ENCODE data around the gene DUSP2. TPM values are rescaled to one million over a fixed set of nuclear protein-coding genes. Genes with fewer than 3 reads are reported as not detected.

Gene DUSP2
- total and polyA plus RNA-seq, 9 of the 15 experiments (the other 6 are each of a cell fraction or from before 2014, with no cell fraction given): 0.04 to 0.18 TPM; not detected in 7

GRCh38 chr2:96107708-96108065, 37.6 kb downstream of the DUSP2 start:
- FAIRE-seq: no peak
- no peak for DNase-seq (ENCODE audit: extremely low read depth in 1 of 4, low spot score in 3 of 4)
- TF ChIP-seq FOXP1 (CRISPR knock-in tag; IDR thresholded peaks at IDR 0.05) (no peak), BDP1 (IDR thresholded peaks at IDR 0.05; ENCODE audit: insufficient read depth, insufficient read length) (no peak), CHD1 (IDR thresholded peaks at IDR 0.05; ENCODE audit: low read length) (no peak), TFE3 (CRISPR knock-in tag; IDR thresholded peaks at IDR 0.05) (no peak), TEAD1 (CRISPR knock-in tag; IDR thresholded peaks at IDR 0.05) (no peak), KLF1 (tag; IDR thresholded peaks at IDR 0.05) (no peak), ZNF561 (CRISPR knock-in tag; conservative IDR thresholded peaks at IDR 0.05) (no peak), PCBP1 (IDR thresholded peaks at IDR 0.05; ENCODE audit: low read depth, low read length, poor library complexity, severe bottlenecking) (no peak), MTA3 (IDR thresholded peaks at IDR 0.05; ENCODE audit: borderline replicate concordance) (no peak), HNRNPL (IDR thresholded peaks at IDR 0.05; ENCODE audit: low read depth, low read length) (no peak), HMGXB4 (CRISPR knock-in tag; IDR thresholded peaks at IDR 0.05) (no peak), ARID1B (IDR thresholded peaks at IDR 0.05) (no peak), ZBED1 (IDR thresholded peaks at IDR 0.05) (no peak), RB1 (IDR thresholded peaks at IDR 0.05; ENCODE audit: low read depth) (no peak), DMBX1 (CRISPR knock-in tag; IDR thresholded peaks at IDR 0.05; ENCODE audit: borderline replicate concordance) (no peak), ZNF263 (CRISPR knock-in tag; IDR thresholded peaks at IDR 0.05; ENCODE audit: borderline replicate concordance) (no peak), POU5F1 (IDR thresholded peaks at IDR 0.05; ENCODE audit: borderline replicate concordance, low read depth, low read length, partially characterized antibody) (no peak)

More at GRCh38 chr2:96107708-96108065, 37.6 kb downstream of the DUSP2 start:
- Histone ChIP-seq H3K4me3 (no peak overlapping the region), H3K79me2 (ENCODE audit: control insufficient read depth, insufficient read depth, low read length) (no peaks in the 10 kb centered on the region), H3K4me2 (ENCODE audit: insufficient read depth, low read length) (no peak overlapping the region), H3K4me1 (replicated peaks in 1 of 2; ENCODE audit: control insufficient read depth in 2 of 2, insufficient read depth in 2 of 2, low read length in 2 of 2) (peaks cover 0 to 7% of the 10 kb centered on the region in 2 experiments; a peak in 2 of 5 replicates), H3K36me3 (ENCODE audit: control insufficient read depth, insufficient read depth, low read length) (no peaks in the 10 kb centered on the region), H3K9me3 (replicated peaks; ENCODE audit: control insufficient read depth, insufficient read depth, low read depth, low read length) (no peaks in the 10 kb centered on the region), H4K20me1 (replicated peaks; ENCODE audit: control insufficient read depth, insufficient read depth, low read length) (no peaks in the 10 kb centered on the region), H3K9me1 (ENCODE audit: control insufficient read depth, insufficient read depth, low read length) (no peaks in the 10 kb centered on the region), H3K27ac (ENCODE audit: extremely low read depth, low read depth, low read length) (no peak overlapping the region), H2AFZ (ENCODE audit: low read depth, low read length) (no peak overlapping the region), H3K27me3 (ENCODE audit: control insufficient read depth in 2 of 2, insufficient read depth in 2 of 2, low read length in 2 of 2) (peaks cover 0 to 50% of the 10 kb centered on the region in 2 experiments; a peak in 3 of 5 replicates), H3K9ac (ENCODE audit: insufficient read depth in 1 of 2, low read depth in 2 of 2, low read length in 2 of 2) (no peak overlapping the region)
- ATAC-seq: no peak
- in situ Hi-C loops (cut with MboI): no loop called here
- CTCF ChIA-PET (ENCODE audit: low intra/inter-chr PET ratio): no interaction called here
- WGBS (ENCODE audit: insufficient coverage, low coverage, missing lambda C conversion rate): 0% methylated on average over 3 of the region's 3 CpGs
- intact Hi-C loops (cut with micrococcal nuclease): no loop called here
- BruUV-seq (replicated peaks): no TSS peak
- POLR2A ChIA-PET: interaction anchor here (0.6 kb wide), 1 partner anchor 9 kb away, joined by 4 read pairs; the partner anchor contains the start of gene ADRA2B

All from K562 (cell line).